GM19455 (cell line): ENCODE results near the gene EDEM2.
"Not testable (repeated sequence)": the region's sequence is repeated elsewhere in the genome, so short reads cannot be mapped to it uniquely, and the experiment has no call there.

Source experiments
- ATAC-seq: cut with Tn5 transposase; IDR thresholded peaks from one replicate; pipeline ENCODE4 v1.9.1; 2021; ENCODE audit not compliant: unreplicated experiment

EDEM2 gene

GRCh38 chr20:35168701-35169409, 21.7 kb upstream of the EDEM2 start:
- not testable (repeated sequence) for ATAC-seq

- ATAC-seq: no peak
Measured at GRCh38 chr20:35167787-35168186, 20.7 kb upstream of the EDEM2 start.

GRCh38 chr20:35166242-35166830, 19.2 kb upstream of the EDEM2 start:
- ATAC-seq: no peak

GRCh38 chr20:35165221-35166185, 18.4 kb upstream of the EDEM2 start:
- no peak for ATAC-seq

- ATAC-seq: not testable (repeated sequence)
Measured at GRCh38 chr20:35164531-35164930, 17.4 kb upstream of the EDEM2 start.

GRCh38 chr20:35160341-35160740, 13.2 kb upstream of the EDEM2 start:
- ATAC-seq: not testable (repeated sequence)

GRCh38 chr20:35156978-35157377, 9.8 kb upstream of the EDEM2 start:
- ATAC-seq: no peak

- no peak for ATAC-seq
Measured at GRCh38 chr20:35155936-35156335, 8.8 kb upstream of the EDEM2 start.

- ATAC-seq: no peak
Measured at GRCh38 chr20:35151736-35152135, 4.6 kb upstream of the EDEM2 start.

- ATAC-seq: no peak
Measured at GRCh38 chr20:35150846-35151579, 3.9 kb upstream of the EDEM2 start.

- ATAC-seq: peak; percentile 17
Measured at GRCh38 chr20:35147575-35148071, 487 bp upstream of the EDEM2 start.

GRCh38 chr20:35146299-35146919, 727 bp downstream of the EDEM2 start:
- peak; percentile 9 for ATAC-seq

GRCh38 chr20:35145141-35145564, 2.0 kb downstream of the EDEM2 start:
- ATAC-seq: no peak

- no peak for ATAC-seq
Measured at GRCh38 chr20:35144694-35145093, 2.4 kb downstream of the EDEM2 start.

GRCh38 chr20:35135867-35136586, 11.1 kb downstream of the EDEM2 start:
- ATAC-seq: no peak

GRCh38 chr20:35134880-35135279, 12.3 kb downstream of the EDEM2 start:
- ATAC-seq: no peak

- ATAC-seq: no peak
Measured at GRCh38 chr20:35134472-35134871, 12.7 kb downstream of the EDEM2 start.

- no peak for ATAC-seq
Measured at GRCh38 chr20:35133735-35134134, 13.4 kb downstream of the EDEM2 start.

- ATAC-seq: no peak
Measured at GRCh38 chr20:35133031-35133430, 14.1 kb downstream of the EDEM2 start.

GRCh38 chr20:35131934-35132333, 15.2 kb downstream of the EDEM2 start:
- ATAC-seq: no peak
